ENCODE data around the gene DGKI.

The DGKI gene

DNA sequence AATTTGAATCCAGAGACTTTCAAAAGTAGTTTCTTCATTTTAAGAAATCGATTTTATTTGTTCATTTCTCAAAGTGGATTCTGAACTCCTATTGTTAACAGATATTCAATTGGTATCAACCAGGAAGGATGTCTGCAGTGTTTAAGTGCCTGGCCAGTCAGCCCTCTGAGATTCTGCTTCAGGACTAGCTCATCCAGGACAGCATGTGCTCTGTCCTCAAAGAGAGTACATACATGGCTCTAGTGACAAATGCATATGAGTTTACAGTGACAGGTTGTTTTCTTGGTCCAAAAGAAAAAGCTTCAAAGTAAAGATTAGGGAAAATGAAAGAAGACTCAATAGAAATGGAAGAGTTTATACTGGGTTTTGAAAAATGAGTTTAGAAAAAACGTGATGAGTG is 494.8 kb downstream of the DGKI start:
- DNase-seq (ENCODE audit: low read depth in 2 of 2): no peak

GRCh38 chr7:137345799-137346449 is 500.9 kb downstream of the DGKI start:
- DNase-seq (ENCODE audit: low read depth in 2 of 2): no peak

- DNase-seq (ENCODE audit: low read depth in 2 of 2): no peak
Measured at GRCh38 chr7:137343281-137343841, 503.4 kb downstream of the DGKI start, which contains the start of gene PTN. TSS of gene PTN (minus strand) at chr7:137343733. CDS start at chr7:137254973, 88,760 bp downstream.

- DNase-seq (ENCODE audit: low read depth in 2 of 2): no peak
Measured at GRCh38 chr7:137342828-137343261, 503.9 kb downstream of the DGKI start.

DNA sequence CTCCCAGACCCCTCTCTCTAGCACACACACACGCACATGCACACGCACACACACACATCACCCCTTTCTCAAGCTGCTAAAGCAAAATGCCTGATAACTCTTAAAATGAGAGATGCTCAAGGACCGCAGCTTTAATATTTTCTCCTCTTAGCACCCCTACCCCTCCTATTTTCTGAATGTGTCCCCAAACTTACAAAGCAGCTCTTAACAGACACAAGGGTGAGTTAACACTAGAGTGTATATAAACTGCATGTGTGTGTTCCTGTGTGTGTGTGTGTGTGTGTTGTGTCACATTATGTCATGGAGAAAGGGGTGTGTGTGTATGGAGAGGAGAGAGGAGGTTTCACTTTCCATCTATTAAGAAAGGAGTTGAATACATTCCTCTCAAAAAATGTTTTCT is 504.5 kb downstream of the DGKI start:
- DNase-seq (ENCODE audit: low read depth in 2 of 2): no peak

DNA sequence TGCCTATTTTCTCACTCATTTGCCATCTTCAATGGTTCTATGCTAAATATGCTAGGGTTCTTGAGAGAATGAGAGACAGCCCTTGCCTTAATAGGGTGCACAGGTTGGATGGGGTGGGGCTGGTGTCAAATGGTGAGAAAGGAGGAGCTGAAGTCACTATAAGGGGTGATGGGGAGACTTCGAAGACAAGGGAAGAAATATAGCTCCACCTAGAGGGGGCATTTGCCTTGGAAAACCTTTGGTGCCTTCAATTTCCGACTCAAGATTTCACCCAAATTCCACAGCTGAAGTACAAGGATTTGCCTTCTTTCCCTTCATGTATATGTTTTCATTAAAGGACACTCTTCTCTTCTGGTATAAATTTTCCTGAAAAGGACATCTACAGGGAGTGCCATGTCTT is 508.9 kb downstream of the DGKI start:
- DNase-seq (ENCODE audit: low read depth in 2 of 2): no peak

GRCh38 chr7:137335814-137336213 is 511.0 kb downstream of the DGKI start:
- no peak for DNase-seq (ENCODE audit: low read depth in 2 of 2)

- no peak for DNase-seq (ENCODE audit: low read depth in 2 of 2)
Measured at GRCh38 chr7:137331378-137331777, 515.4 kb downstream of the DGKI start.
